ENCODE measurements around the gene HS3ST5.
"Not testable (repeated sequence)": the region's sequence is repeated elsewhere in the genome, so short reads cannot be mapped to it uniquely, and the experiment has no call there.

HS3ST5 gene

GRCh38 chr6:114276783-114277182 is 66.0 kb downstream of the HS3ST5 start:
- no peak for DNase-seq (ENCODE audit: low read depth)

GRCh38 chr6:114274836-114275235 is 68.0 kb downstream of the HS3ST5 start:
- DNase-seq (ENCODE audit: low read depth): no peak

GRCh38 chr6:114272582-114272981 is 70.2 kb downstream of the HS3ST5 start:
- DNase-seq (ENCODE audit: low read depth): no peak

GRCh38 chr6:114271405-114271804 is 71.4 kb downstream of the HS3ST5 start:
- no peak for DNase-seq (ENCODE audit: low read depth)

- no peak for DNase-seq (ENCODE audit: low read depth)
These were observed 74.9 kb downstream of the HS3ST5 start for GRCh38 chr6:114267897-114268296.

GRCh38 chr6:114260810-114261209 is 82.0 kb downstream of the HS3ST5 start:
- no peak for DNase-seq (ENCODE audit: low read depth)

- no peak for DNase-seq (ENCODE audit: low read depth)
These were observed 84.4 kb downstream of the HS3ST5 start for GRCh38 chr6:114258376-114258775.

- DNase-seq (ENCODE audit: low read depth): no peak
These were observed 89.4 kb downstream of the HS3ST5 start for GRCh38 chr6:114253431-114253830.

GRCh38 chr6:114249522-114249921 is 93.3 kb downstream of the HS3ST5 start:
- no peak for DNase-seq (ENCODE audit: low read depth)

- no peak for DNase-seq (ENCODE audit: low read depth)
These were observed 95.7 kb downstream of the HS3ST5 start for GRCh38 chr6:114247101-114247500.

- DNase-seq (ENCODE audit: low read depth): no peak
These were observed 102.0 kb downstream of the HS3ST5 start for GRCh38 chr6:114240796-114241195.

- DNase-seq (ENCODE audit: low read depth): no peak
These were observed 114.1 kb downstream of the HS3ST5 start for GRCh38 chr6:114228675-114229074.

- no peak for DNase-seq (ENCODE audit: low read depth)
These were observed 114.8 kb downstream of the HS3ST5 start for GRCh38 chr6:114227944-114228468.

- DNase-seq (ENCODE audit: low read depth): no peak
These were observed 122.6 kb downstream of the HS3ST5 start for GRCh38 chr6:114220241-114220640.

GRCh38 chr6:114218437-114219340 is 124.1 kb downstream of the HS3ST5 start:
- DNase-seq (ENCODE audit: low read depth): no peak

- DNase-seq (ENCODE audit: low read depth): not testable (repeated sequence)
These were observed 124.8 kb downstream of the HS3ST5 start for GRCh38 chr6:114217996-114218395.

- no peak for DNase-seq (ENCODE audit: low read depth)
These were observed 125.9 kb downstream of the HS3ST5 start for GRCh38 chr6:114216789-114217467.

GRCh38 chr6:114210467-114210866 is 132.4 kb downstream of the HS3ST5 start:
- no peak for DNase-seq (ENCODE audit: low read depth)

- no peak for DNase-seq (ENCODE audit: low read depth)
These were observed 139.4 kb downstream of the HS3ST5 start for GRCh38 chr6:114203460-114203859.

- DNase-seq (ENCODE audit: low read depth): no peak
These were observed 140.4 kb downstream of the HS3ST5 start for GRCh38 chr6:114202389-114202788.

- no peak for DNase-seq (ENCODE audit: low read depth)
These were observed 141.9 kb downstream of the HS3ST5 start for GRCh38 chr6:114200891-114201290.

- DNase-seq (ENCODE audit: low read depth): no peak
These were observed 147.0 kb downstream of the HS3ST5 start for GRCh38 chr6:114195631-114196403.
